Daoy (cell line): Measurements from ENCODE around the gene PTPRG. TPM values are rescaled to one million over a fixed set of nuclear protein-coding genes. Genes with fewer than 3 reads are reported as not detected.

Experiments used
- DNase-seq: peaks from one replicate; pipeline ENCODE4 v3.0.0-alpha.2; 2015; ENCODE audit warnings: low read depth
- total RNA-seq: library from RNA; depleted of rRNA; stranded (reverse); fragments of >200 nt; shearing (Covaris generic); gene quantifications from 2 replicates; pipeline ENCODE4 v1.2.3, GENCODE V29; 2014

PTPRG gene
- total RNA-seq, 1 experiment from 2014 or later: 9.1 TPM

DNA sequence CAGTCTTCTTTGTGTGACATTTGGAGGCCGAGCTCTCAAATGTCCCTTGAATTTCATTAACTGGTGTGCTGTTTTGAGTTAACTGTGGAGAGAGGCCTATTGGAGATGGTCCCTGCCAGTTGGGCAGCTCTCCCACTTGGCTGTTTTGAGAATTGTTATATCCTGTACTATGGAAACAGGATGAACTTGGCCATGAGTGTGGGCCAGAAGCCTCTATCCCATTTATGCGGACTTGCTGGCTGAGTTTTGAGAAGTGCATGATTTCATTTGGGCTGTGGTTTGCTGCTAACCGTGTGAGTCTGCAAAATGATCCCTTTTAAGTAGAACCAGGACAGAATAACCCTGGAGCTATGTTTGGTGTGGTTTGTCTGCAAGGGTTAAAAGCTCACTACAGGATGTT is 366.0 kb downstream of the PTPRG start:
- peak; percentile 74 for DNase-seq

- DNase-seq: peak; percentile 37
These were observed 366.7 kb downstream of the PTPRG start for GRCh38 chr3:61928039-61928438.

DNA sequence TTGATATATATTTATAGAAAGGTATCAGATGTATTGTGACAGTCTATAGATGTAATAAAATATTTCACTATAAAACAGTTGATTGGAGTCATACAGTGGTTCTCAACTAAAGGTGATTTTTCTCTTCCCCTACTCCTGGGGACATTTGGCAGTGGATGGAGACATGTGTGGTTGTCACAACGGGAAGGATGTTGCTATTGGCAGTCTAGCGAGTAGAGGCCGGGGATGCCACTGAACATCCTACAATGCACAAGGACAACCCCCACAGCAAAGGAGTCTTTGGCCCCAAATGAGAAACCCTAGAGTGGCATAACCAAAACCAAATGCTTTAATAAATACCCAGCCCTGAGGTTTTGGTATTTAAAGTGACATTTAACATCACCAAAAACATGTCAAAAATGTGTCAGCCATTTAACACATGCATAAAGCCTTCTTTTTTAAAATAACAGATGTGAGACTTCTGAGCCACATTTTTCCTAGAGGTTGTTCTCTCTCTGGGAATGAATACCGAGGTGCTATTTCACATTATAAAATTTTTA is 367.5 kb downstream of the PTPRG start:
- DNase-seq: no peak

- no peak for DNase-seq
These were observed 368.2 kb downstream of the PTPRG start for GRCh38 chr3:61929617-61930016.

DNA sequence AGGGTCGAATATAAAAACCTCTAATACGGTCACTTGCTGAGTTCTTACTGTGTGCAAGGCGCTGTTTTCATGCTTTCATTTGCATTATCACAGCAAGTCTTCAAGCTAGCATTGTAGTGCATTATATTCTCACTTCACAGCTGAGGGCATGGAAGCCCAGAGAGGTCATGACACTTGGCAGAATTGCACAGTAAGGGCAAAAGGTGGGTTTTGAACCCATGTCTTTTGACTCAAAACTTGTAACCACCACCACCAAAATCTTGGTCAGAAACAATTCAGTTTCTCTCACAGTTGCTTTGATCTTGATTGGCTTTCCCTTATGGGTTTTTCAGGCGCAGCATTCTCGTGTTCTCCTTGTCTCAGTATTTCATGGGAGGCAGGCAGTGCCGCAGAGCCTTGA is 371.1 kb downstream of the PTPRG start:
- DNase-seq: no peak

GRCh38 chr3:61933798-61934504 is 372.6 kb downstream of the PTPRG start:
- DNase-seq: no peak

GRCh38 chr3:61934505-61934871 is 373.1 kb downstream of the PTPRG start:
- no peak for DNase-seq

- DNase-seq: no peak
These were observed 374.4 kb downstream of the PTPRG start for GRCh38 chr3:61935814-61936213.

DNA sequence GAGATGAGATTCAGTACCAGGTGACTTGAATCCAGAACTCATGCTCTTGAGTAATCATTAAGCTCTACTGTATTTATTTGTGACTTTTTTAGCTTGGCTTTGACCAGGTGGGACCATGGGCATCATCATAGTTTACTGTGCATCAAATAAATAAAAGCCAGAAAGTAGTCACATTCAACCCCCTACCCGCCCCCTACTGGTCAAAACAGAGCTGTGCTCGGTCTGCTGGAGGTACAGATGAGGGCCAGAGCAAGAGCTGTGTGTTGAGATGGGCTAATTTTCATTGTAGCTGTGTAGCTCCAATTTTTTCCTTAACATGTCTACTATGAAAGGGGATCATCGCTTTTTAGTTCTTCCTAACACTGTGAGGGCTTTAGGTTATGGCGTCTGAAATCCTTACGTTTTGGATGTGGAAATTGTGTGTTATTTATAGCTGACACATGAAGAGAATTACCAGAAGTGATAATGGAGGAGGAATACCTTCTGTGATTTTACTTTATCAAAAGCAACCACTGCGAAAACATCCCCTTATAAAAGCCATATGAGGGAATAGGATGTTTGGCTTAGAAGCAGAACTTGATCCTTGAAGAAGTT is 375.1 kb downstream of the PTPRG start:
- DNase-seq: peak; percentile 18

- no peak for DNase-seq
These were observed 376.1 kb downstream of the PTPRG start for GRCh38 chr3:61937477-61937876.

- no peak for DNase-seq
These were observed 377.6 kb downstream of the PTPRG start for GRCh38 chr3:61938878-61939549.

GRCh38 chr3:61940236-61940635 is 378.9 kb downstream of the PTPRG start:
- DNase-seq: no peak

- no peak for DNase-seq
These were observed 382.6 kb downstream of the PTPRG start for GRCh38 chr3:61943975-61944374.

DNA sequence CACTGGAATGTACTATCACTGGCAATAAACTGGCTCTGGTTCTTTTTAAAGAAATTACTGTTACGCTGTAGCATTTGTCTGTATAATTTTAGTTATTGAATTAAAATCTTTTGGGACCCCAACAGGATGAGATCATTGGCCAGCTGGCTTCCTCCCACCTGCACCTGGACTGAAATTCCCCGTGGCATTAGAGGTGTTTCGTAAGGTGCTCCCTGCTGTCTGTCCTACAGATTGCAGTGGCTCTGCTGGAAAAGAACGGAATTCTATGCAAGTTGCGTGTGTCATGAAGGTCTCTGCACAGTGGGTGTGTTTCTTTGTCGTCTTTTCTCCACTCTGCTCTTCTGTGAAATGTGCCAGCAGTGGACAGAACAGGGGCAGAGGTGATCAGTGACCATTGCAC is 383.4 kb downstream of the PTPRG start:
- no peak for DNase-seq

GRCh38 chr3:61945657-61946056 is 384.3 kb downstream of the PTPRG start:
- DNase-seq: no peak

GRCh38 chr3:61946570-61947324 is 385.4 kb downstream of the PTPRG start:
- no peak for DNase-seq

GRCh38 chr3:61947456-61947855 is 386.1 kb downstream of the PTPRG start:
- DNase-seq: no peak

GRCh38 chr3:61948699-61949305 is 387.4 kb downstream of the PTPRG start:
- DNase-seq: no peak

DNA sequence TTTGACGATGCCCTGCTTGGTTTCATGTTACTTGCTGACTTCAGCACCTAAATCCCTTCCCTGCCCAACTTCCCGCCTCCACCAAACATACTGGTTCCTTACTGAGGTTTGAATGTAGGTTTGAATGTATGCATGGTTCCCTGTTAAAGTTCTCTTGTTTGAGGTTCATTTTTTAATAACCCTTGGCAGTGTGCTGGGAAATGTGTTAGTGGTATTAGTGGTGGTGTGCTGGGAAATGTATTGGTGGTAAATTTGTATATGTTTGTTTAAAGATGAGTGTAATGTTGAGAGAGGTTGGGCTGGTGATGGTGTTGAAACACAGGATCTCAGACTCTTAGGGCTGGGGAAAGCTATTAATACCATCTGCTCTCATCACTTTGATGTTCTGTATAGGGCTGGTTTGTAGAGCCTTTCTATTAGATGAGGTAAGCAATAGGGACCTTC is 392.7 kb downstream of the PTPRG start:
- DNase-seq: no peak

GRCh38 chr3:61955483-61955882 is 394.1 kb downstream of the PTPRG start:
- DNase-seq: no peak

DNA sequence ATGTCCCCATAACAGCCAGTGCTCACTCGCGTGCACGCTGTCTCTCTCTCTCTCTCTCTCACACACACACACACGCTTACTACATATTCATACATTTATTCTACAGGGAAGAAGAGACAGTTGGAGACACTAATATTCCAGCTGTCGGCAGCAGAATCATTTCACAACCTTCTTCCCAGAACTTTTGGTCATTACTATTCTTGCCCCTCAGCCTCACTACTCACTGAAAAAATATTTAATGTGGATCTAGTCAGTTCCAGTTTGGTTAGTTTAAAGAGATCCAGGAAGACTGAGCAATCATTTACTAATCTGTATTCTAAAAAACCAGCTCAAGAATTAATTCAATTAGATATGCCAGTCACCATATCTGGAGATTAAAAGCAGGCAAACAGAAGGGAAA is 394.9 kb downstream of the PTPRG start:
- DNase-seq: no peak

- DNase-seq: no peak
These were observed 395.9 kb downstream of the PTPRG start for GRCh38 chr3:61957259-61957658.
